GM19438 (cell line): ENCODE data around the gene TSPAN7.

ENCODE experiments used
- ATAC-seq: cut with Tn5 transposase; IDR thresholded peaks from one replicate; pipeline ENCODE4 v1.9.1; 2021; ENCODE audit warnings: low read depth; ENCODE audit not compliant: unreplicated experiment

Gene TSPAN7, protein sequence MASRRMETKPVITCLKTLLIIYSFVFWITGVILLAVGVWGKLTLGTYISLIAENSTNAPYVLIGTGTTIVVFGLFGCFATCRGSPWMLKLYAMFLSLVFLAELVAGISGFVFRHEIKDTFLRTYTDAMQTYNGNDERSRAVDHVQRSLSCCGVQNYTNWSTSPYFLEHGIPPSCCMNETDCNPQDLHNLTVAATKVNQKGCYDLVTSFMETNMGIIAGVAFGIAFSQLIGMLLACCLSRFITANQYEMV

GRCh38 chrX:38561126-38561868 is at the start of gene TSPAN7:
Gene TSPAN7 (plus strand): TSS chrX:38561542. CDS start chrX:38561547, 5 bp downstream.
- ATAC-seq: peak; percentile 72

DNA sequence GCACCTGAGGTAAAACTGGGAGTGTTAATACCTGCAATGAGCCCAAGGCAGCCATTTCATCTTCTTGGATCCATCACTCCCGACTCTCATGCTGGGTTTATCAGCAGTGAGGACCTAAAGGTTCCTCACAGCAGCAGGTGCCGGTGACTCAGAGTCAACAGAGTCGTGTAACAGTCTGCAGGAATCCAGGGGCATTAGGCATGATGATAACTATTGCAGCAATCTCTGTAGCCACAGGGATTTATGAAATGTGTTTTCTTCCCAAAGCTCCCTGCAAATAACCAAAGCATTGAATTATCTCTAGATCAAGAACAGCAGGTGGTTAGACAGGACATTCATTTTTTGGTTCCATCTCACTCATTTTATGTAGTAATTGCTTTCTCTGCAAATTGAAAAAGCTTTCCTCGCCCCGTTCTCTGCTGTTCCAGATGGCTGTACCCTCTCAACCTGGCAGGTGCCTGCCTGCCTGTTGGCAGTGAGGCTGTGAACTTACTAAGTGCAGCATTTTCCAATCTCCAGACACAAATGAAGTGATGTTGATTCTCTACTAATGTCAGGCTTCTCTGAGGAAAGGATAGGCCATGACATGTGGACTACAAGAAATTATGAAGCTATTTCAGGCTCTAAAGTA is 48.1 kb upstream of the TSPAN7 start:
- no peak for ATAC-seq

DNA sequence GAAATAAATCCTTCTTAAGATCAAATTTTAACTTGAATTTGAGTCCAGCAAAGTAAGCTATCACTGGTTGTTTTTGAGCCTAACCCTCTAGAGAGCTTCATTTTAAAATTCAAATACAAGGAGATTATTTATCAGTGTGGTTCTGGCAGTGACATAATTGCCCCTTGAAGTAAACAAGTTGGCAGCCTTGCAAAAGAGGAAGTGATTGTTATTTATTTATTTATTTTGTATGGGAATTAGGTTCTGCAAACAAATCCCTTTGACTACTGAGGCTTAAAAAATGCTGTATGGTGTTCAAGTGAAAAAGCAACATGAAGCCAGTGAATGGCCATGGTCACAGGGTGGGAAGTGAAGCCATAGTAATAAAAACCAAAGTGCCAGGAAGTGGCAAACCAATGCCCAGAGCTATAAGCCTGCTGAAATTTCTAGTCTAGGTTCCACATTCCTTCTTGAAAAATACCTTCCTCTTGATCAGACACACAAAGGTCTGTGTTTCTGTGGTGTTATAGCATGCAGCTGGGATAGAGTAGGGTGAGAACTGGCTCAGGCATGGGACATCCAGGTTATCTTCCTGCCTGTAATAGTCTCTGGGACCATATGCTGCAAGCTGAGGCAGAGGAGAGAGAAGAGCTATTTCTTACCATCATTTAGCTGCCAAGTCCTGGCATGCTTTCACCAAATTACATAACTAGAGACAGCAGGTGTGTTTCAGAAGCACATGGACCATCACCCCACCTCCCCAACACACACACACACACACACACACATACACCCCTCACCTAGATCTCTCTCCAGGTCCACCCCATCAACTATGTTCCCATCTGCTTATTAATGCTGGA is 47.1 kb upstream of the TSPAN7 start:
- no peak for ATAC-seq

DNA sequence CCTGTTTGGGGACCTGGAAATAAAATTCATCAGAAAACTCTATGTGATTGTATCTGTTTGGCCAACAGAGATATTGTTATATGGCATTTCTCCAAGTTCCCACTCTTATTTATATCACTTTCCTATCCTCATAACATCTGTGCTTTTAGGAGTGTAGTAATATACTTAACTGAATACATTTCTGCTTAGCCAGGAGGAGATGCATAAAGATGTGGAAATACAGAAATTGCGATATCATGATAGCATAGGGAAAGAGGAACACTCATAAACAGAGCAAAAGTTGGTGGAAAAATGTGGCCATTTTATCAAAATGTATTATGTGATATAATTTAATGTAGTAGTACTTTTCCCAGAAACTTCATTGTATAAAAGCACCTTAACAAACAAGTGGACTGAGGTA is 46.1 kb upstream of the TSPAN7 start:
- no peak for ATAC-seq

DNA sequence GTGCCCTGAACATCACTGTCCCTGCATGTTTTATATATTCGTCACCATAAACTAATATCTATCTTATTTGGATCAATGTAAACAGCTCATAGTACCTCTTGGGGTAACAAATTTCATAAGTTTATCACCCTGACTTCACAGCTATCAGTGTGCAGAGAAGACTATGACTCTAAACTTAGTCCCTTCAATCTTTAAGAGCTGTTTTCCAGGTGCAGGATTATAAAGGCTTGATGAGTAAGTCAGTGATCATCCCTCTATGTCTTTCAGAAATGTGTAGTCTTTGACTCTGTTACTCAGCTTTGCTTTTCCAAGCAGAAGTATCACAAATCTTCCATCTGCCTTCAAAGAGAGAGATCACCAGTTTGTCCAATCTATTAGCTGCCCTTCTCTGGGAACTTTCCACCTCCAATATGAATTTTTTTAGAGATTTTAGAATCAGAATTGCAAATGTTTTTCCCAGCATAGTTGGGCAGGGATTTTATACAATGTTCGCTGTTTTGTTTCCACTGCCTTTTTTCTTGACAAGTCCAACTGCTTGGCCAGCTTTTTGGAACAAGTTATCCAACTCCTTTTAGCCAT is 45.1 kb upstream of the TSPAN7 start:
- ATAC-seq: no peak

DNA sequence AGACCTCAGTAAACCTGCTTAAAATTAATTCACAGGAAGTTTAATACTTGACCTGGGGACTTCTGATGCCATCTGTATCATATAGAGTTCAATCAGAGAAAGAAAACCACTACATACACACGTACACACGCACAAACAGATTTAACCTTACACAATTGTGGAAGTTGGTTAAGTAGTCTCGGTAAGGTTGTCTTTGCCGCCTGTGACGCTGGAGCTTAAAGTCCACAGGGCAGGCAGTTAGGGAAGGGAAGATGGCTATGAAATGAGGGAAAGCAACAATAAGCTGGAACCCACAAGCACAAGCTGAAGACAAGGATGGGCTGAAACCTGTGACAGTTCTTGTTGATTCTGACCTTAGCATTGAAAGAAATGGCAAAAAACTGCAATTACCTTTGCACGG is 41.7 kb upstream of the TSPAN7 start:
- ATAC-seq: no peak

DNA sequence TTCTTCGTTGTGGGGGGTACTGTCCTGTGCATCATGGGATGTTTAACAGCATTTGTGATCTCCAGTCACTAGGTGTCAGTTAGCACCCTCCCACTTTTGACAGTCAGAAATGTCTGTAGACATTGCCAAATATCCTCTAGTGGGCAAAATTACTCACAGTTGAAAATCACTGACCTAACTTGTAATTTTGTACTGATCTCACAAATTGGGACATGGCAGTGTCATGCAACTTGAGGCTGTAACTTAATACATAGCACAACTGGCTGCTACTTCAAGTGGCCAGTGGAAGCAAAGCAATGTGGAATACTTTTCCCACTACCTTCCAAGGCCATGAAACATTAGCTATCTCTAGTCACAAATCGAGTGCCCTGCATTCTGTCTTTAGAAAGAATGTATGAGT is 23.2 kb upstream of the TSPAN7 start:
- ATAC-seq: no peak

DNA sequence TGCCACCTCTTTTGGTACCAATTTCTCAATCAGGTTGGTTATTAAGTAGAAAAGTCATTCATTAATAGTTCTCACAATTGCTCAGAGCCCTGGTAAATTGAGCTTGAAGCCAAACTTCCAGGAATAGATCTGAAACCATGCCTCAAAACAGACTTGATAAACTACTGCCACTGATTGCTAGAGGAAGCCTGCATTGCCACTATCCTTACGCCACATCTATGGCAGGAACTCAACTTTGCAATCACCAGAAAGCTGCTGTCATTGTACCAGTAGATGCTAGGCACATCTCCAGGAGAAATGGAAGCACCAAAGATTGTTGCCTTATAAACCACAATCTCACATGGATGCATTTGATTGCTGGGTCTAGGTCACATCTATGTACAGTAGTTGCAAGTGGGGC is 21.6 kb upstream of the TSPAN7 start:
- ATAC-seq: no peak

DNA sequence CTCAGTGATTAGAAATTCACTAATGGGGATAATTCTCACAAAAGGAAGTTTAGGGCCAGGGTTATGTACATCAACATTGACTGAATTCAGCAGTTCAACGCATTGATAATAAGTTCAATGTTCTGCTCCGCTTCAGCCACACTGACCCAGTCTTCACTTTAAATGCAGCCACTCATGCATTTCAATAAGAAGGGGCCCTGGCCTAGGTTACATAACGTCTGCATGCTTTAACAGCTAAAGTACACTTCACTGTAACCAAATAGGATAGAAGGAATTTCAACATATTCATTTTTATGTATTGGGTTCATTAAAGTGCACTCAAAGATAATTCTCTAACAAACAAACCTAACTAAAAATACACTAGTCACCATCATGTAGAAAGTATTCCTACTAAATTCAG is 12.8 kb upstream of the TSPAN7 start:
- ATAC-seq: no peak

DNA sequence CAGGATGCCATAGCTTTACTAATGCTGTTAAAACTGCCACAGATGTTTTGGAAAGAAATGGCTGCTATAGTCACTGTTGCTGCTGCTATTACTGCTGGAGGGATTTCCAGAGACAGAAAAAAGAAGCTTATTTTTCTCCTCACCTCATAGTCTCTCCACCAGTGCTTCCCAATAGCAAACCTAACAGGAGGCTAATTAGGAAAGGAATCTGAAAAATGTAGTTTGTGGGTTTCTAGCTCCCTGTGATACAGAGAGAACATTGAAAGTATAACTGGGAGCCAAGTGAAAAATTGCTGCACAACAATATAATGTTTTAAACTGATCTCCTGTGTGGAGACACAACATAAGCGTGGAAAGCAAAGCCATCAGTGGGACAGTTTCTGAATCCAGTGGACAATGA is 8.6 kb upstream of the TSPAN7 start:
- ATAC-seq: no peak

DNA sequence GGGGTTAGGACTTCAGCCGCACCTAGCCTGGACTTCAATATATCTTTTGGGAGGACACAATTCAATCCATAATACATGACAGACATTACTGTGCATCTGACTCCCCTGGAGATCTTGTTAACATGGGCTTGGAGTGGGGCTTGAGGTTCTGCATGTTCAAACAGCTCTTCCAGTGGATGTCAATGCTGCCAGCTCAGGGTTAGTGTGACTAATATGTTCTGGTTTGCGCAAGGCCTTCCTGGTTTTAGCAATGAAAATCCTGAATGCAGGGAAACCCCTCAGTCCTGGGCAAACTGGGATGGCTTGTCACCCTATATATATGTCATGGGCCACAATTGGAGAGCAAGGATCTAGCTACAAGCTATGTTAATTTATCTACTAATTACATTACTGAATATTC is 2.7 kb upstream of the TSPAN7 start:
- no peak for ATAC-seq

DNA sequence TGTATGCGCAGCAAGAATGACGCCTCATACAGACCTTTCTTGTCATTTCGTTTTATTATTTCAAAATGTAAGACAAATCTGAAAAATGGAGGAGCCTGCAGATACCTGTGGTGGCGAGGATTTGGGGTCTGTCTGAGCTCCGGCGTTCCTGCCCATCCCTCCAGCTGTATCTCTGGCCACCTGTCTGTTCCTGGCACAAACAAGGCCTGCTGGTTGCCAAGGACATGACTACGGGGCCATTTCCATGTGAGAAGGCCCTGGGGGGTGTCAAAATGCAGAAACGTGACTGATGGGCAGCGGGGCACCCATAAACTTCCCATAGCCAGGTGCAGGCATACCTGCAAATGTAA is 591 bp upstream of the TSPAN7 start:
- ATAC-seq: peak; percentile 13

- ATAC-seq: no peak
These were observed 793 bp downstream of the TSPAN7 start for GRCh38 chrX:38561951-38562719.

DNA sequence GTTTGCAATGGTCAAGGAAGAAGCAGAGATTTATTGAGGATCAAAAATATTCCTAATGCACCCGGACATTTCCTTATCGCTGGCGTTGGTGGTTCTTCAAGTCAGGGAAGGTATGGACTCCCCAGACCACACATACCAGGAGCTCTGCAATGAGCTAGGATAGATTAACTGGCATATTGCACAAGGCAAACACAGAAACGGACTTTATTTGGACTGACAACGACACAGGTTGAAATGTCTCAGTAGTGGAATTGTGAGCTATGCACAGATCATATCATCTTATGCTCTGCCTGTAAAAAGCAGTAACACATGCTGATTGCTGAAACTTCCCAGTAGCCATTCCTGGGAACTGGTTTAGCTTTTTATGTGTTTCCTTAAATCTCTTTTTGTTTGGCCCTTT is 1.7 kb downstream of the TSPAN7 start:
- no peak for ATAC-seq

DNA sequence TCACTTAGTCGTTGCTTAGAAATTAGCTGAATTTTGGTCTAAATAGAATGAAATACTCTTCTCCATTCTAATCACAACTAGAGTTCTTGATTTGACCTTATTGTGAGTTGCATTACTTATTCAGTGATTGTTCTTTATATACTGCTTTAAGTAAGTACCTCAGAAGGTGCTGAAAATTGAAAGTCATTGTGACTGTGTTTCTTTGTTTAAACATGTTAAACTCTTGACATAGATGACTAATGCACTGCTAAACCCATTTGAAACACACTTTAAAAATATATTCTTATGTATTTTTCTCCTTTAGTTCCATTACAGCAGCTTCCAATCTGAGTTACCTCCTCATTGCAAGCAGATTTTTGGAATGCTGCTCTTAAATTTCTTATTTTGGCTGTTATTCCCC is 9.1 kb downstream of the TSPAN7 start:
- no peak for ATAC-seq

GRCh38 chrX:38571058-38571457 is 9.7 kb downstream of the TSPAN7 start:
- ATAC-seq: no peak

GRCh38 chrX:38574858-38575257 is 13.5 kb downstream of the TSPAN7 start:
- ATAC-seq: no peak

DNA sequence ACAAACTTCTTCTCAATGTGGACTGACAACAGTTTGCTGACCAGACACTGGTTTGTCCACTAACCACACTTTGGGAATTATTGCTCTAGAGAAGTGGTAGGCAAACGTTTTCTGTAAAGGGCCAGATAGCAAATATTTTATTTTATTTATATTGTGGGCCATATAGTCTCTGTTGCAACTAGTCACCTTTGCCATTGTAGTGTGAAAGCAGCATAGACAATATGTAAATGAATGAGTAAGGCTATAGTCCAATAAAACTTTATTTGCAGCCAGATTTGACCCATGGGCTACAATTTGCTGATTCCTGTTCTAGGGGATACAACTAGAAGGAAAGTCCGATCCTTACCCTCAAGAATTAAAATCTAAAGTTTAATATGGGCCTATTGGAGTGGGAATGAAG is 14.5 kb downstream of the TSPAN7 start:
- ATAC-seq: no peak

- ATAC-seq: no peak
These were observed 16.4 kb downstream of the TSPAN7 start for GRCh38 chrX:38577738-38578137.

GRCh38 chrX:38578167-38578566 is 16.8 kb downstream of the TSPAN7 start:
- no peak for ATAC-seq
